Ishikawa (cell line): ENCODE data around the gene CERS6.

ENCODE experiments used
- CEBPB ChIP-seq: IDR thresholded peaks from 2 replicates; pipeline ENCODE4 v1.6.1; 2012
- CREB1 ChIP-seq: IDR thresholded peaks from 2 replicates; pipeline ENCODE4 v1.6.1; 2012; ENCODE audit warnings: low read depth
- EGR1 ChIP-seq: IDR thresholded peaks from 2 replicates; pipeline ENCODE4 v1.6.1; 2012
- EP300 ChIP-seq: IDR thresholded peaks from 2 replicates; pipeline ENCODE4 v1.6.1; 2012; ENCODE audit warnings: borderline replicate concordance
- FOXM1 ChIP-seq: IDR thresholded peaks from 2 replicates; pipeline ENCODE4 v1.6.1; 2012; ENCODE audit warnings: low read depth, borderline replicate concordance
- NFIC ChIP-seq: IDR thresholded peaks from 2 replicates; pipeline ENCODE4 v1.6.1; 2012
- TAF1 ChIP-seq: IDR thresholded peaks from 2 replicates; pipeline ENCODE4 v1.6.1; 2012; ENCODE audit warnings: low read depth, mild to moderate bottlenecking
- TCF12 ChIP-seq: IDR thresholded peaks from 2 replicates; pipeline ENCODE4 v1.6.1; 2012; ENCODE audit warnings: low read depth
- YY1 ChIP-seq: IDR thresholded peaks from 2 replicates; pipeline ENCODE4 v1.6.1; 2012; ENCODE audit warnings: low read depth
- ZBTB7A ChIP-seq: IDR thresholded peaks from 2 replicates; pipeline ENCODE4 v1.6.1; 2012; ENCODE audit warnings: low read depth
- TF ChIP-seq, protein P1 (sequence below): IDR thresholded peaks from 2 replicates; pipeline ENCODE4 v1.6.1; 2012
- TF ChIP-seq, protein P2 (sequence below): IDR thresholded peaks from 2 replicates; pipeline ENCODE4 v1.6.1; 2012
- TF ChIP-seq, protein P3 (sequence below): IDR thresholded peaks from 2 replicates; pipeline ENCODE4 v1.6.1; 2012; ENCODE audit warnings: low read depth, mild to moderate bottlenecking

DNA sequence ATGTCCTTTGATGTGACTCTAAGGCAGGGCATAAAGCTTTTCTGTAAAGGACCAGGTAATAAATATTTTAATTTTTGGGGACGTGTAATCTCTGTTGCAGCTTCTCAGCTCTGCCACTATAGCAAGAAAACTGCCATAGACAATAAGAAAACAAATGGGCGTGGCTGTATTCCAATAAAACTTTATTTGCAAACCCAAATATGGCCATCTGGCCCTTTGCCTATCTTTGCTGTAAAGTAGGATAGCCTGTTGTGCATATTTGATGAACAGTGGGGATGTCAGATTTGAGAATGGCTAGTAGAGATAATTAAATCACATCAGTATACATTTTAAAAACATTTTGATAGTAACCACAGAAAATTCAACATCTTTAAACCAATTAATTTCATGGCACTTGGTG, 250.7 kb downstream of the CERS6 start:
- TF ChIP-seq CREB1 (no peak), EP300 (no peak), FOXM1 (no peak), YY1 (no peak), CEBPB (no peak), TCF12 (no peak), ZBTB7A (no peak), NFIC (no peak), EGR1 (no peak), TAF1 (no peak)
- TF ChIP-seq, protein P1, sequence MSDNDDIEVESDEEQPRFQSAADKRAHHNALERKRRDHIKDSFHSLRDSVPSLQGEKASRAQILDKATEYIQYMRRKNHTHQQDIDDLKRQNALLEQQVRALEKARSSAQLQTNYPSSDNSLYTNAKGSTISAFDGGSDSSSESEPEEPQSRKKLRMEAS: no peak
- TF ChIP-seq, protein P2, sequence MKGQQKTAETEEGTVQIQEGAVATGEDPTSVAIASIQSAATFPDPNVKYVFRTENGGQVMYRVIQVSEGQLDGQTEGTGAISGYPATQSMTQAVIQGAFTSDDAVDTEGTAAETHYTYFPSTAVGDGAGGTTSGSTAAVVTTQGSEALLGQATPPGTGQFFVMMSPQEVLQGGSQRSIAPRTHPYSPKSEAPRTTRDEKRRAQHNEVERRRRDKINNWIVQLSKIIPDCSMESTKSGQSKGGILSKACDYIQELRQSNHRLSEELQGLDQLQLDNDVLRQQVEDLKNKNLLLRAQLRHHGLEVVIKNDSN: no peak
- TF ChIP-seq, protein P3, sequence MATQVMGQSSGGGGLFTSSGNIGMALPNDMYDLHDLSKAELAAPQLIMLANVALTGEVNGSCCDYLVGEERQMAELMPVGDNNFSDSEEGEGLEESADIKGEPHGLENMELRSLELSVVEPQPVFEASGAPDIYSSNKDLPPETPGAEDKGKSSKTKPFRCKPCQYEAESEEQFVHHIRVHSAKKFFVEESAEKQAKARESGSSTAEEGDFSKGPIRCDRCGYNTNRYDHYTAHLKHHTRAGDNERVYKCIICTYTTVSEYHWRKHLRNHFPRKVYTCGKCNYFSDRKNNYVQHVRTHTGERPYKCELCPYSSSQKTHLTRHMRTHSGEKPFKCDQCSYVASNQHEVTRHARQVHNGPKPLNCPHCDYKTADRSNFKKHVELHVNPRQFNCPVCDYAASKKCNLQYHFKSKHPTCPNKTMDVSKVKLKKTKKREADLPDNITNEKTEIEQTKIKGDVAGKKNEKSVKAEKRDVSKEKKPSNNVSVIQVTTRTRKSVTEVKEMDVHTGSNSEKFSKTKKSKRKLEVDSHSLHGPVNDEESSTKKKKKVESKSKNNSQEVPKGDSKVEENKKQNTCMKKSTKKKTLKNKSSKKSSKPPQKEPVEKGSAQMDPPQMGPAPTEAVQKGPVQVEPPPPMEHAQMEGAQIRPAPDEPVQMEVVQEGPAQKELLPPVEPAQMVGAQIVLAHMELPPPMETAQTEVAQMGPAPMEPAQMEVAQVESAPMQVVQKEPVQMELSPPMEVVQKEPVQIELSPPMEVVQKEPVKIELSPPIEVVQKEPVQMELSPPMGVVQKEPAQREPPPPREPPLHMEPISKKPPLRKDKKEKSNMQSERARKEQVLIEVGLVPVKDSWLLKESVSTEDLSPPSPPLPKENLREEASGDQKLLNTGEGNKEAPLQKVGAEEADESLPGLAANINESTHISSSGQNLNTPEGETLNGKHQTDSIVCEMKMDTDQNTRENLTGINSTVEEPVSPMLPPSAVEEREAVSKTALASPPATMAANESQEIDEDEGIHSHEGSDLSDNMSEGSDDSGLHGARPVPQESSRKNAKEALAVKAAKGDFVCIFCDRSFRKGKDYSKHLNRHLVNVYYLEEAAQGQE: no peak
